ENCODE results near the gene KSR1. TPM values are rescaled to one million over a fixed set of nuclear protein-coding genes. Genes with fewer than 3 reads are reported as not detected.
A peak's percentile ranks its signal among the peaks of the same experiment; 100 is the strongest.

Gene KSR1
- total RNA-seq, 4 donors from 2014 or later: 10.4 to 17.7 (median 13.2) TPM

GRCh38 chr17:27601975-27602302 lies 145.7 kb downstream of the KSR1 start:
- intact Hi-C loops (cut with DNase I; ENCODE audit: low total_unique reads): loop anchor here (1.0 to 5.0 kb wide), 7 partner anchors 33 to 365 kb away; partner anchors contain the start of gene KSR1
- no peak for DNase-seq

GRCh38 chr17:27602721-27603420 lies 146.6 kb downstream of the KSR1 start:
- DNase-seq (peak; percentile 49 to 57), ATAC-seq (peak; percentile 43 to 52)
- TF ChIP-seq CTCF (IDR thresholded peaks at IDR 0.05 in 4 of 5, conservative IDR thresholded peaks at IDR 0.05 in 1 of 5) (peak; percentile 87 to 97 (median 92)), POLR2A (IDR thresholded peaks at IDR 0.05) (no peak)
- Histone ChIP-seq H3K4me3 (no peak overlapping the region), H3K27ac (no peak overlapping the region), H3K27me3 (no peaks in the 10 kb centered on the region), H3K36me3 (peaks cover 0 to 61% of the 10 kb centered on the region in 2 donors), H3K9me3 (no peaks in the 10 kb centered on the region), H3K4me1 (peaks cover 0 to 3% of the 10 kb centered on the region in 2 donors)
- in situ Hi-C loops (cut with MboI; ENCODE audit: low sequenced_read_pairs in 4 of 4): loop anchor here in 3 of 4 donors (5.0 to 10.0 kb wide), 4 partner anchors 49 to 368 kb away; no protein-coding TSS in a partner anchor
- intact Hi-C loops (cut with DNase I; ENCODE audit: low total_unique reads): loop anchor here (1.0 to 5.0 kb wide), 2 partner anchors 48 to 154 kb away; no protein-coding TSS in a partner anchor

More at GRCh38 chr17:27601975-27602302, 145.7 kb downstream of the KSR1 start:
- ATAC-seq: no peak
- H3K4me3 ChIP-seq: no peak overlapping the region
- in situ Hi-C loops (cut with MboI; ENCODE audit: low sequenced_read_pairs in 4 of 4): loop anchor here in 3 of 4 donors (5.0 to 10.0 kb wide), 4 partner anchors 50 to 367 kb away; no protein-coding TSS in a partner anchor
- H3K4me1 ChIP-seq: peaks cover 0 to 3% of the 10 kb centered on the region in 2 donors
- no peak for TF ChIP-seq POLR2A (IDR thresholded peaks at IDR 0.05)
- TF ChIP-seq CTCF (IDR thresholded peaks at IDR 0.05 in 4 of 5, conservative IDR thresholded peaks at IDR 0.05 in 1 of 5): peak in 1 of 5 experiments; percentile 18
- no peaks in the 10 kb centered on the region for H3K9me3 ChIP-seq
- no peak overlapping the region for H3K27ac ChIP-seq
- H3K27me3 ChIP-seq: no peaks in the 10 kb centered on the region
- peaks cover 0 to 60% of the 10 kb centered on the region in 2 donors for H3K36me3 ChIP-seq

GRCh38 chr17:27603421-27603770 lies 147.1 kb downstream of the KSR1 start:
- no peaks in the 10 kb centered on the region for H3K9me3 ChIP-seq
- in situ Hi-C loops (cut with MboI; ENCODE audit: low sequenced_read_pairs in 4 of 4): loop anchor here in 3 of 4 donors (5.0 to 10.0 kb wide), 4 partner anchors 49 to 369 kb away; no protein-coding TSS in a partner anchor
- ATAC-seq: no peak

More at GRCh38 chr17:27603421-27603770, 147.1 kb downstream of the KSR1 start:
- Histone ChIP-seq H3K36me3 (peaks cover 0 to 61% of the 10 kb centered on the region in 2 donors), H3K4me3 (no peak overlapping the region), H3K4me1 (peaks cover 0 to 3% of the 10 kb centered on the region in 2 donors), H3K27me3 (no peaks in the 10 kb centered on the region), H3K27ac (no peak overlapping the region)
- TF ChIP-seq POLR2A (IDR thresholded peaks at IDR 0.05): no peak
- TF ChIP-seq CTCF (IDR thresholded peaks at IDR 0.05 in 4 of 5, conservative IDR thresholded peaks at IDR 0.05 in 1 of 5): peak in 1 of 5 experiments; percentile 37
- intact Hi-C loops (cut with DNase I; ENCODE audit: low total_unique reads): loop anchor here (1.0 to 5.0 kb wide), 2 partner anchors 48 to 154 kb away; no protein-coding TSS in a partner anchor
- DNase-seq: no peak

Measured in gastrocnemius medialis (tissue), 4 donors.